ENCODE results near the gene CCDC167. TPM values are rescaled to one million over a fixed set of nuclear protein-coding genes. Genes with fewer than 3 reads are reported as not detected.

The CCDC167 gene
- total RNA-seq, 1 donor from 2014 or later, result 24.8 TPM

DNA sequence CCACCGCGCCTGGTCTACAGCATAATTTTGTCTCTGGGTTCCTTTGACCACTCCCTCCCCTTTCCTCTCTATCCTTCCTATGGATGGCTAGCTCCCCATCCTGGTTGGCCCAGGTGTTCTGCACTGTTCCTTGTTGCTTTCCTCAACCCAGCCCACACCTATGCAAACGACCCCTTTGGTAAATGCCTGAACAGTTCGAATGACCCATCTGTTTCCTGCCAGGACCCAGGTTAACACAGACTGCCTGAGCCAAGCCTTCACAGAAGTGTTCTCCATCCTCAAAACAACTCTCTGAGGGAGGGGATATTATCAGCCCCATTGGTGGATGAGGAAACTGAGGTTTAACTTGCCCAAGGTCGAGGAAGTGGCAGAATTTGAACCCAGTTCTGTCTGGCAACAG, 44.8 kb upstream of the CCDC167 start:
- TF ChIP-seq, protein P1, sequence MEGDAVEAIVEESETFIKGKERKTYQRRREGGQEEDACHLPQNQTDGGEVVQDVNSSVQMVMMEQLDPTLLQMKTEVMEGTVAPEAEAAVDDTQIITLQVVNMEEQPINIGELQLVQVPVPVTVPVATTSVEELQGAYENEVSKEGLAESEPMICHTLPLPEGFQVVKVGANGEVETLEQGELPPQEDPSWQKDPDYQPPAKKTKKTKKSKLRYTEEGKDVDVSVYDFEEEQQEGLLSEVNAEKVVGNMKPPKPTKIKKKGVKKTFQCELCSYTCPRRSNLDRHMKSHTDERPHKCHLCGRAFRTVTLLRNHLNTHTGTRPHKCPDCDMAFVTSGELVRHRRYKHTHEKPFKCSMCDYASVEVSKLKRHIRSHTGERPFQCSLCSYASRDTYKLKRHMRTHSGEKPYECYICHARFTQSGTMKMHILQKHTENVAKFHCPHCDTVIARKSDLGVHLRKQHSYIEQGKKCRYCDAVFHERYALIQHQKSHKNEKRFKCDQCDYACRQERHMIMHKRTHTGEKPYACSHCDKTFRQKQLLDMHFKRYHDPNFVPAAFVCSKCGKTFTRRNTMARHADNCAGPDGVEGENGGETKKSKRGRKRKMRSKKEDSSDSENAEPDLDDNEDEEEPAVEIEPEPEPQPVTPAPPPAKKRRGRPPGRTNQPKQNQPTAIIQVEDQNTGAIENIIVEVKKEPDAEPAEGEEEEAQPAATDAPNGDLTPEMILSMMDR (IDR thresholded peaks at IDR 0.05; ENCODE audit: unreplicated experiment), result no peak
- Mint-ChIP-seq H3K27ac (no peak overlapping the region), H3K4me1 (peaks cover 10% of the 10 kb centered on the region), H3K36me3 (no peaks in the 10 kb centered on the region), H3K9me3 (no peaks in the 10 kb centered on the region), H3K4me3 (no peak overlapping the region), H3K27me3 (ENCODE audit: low read depth) (no peaks in the 10 kb centered on the region)
- DNase-seq (ENCODE audit: low spot score in 2 of 2, unreplicated experiment in 2 of 2), result no peak

DNA sequence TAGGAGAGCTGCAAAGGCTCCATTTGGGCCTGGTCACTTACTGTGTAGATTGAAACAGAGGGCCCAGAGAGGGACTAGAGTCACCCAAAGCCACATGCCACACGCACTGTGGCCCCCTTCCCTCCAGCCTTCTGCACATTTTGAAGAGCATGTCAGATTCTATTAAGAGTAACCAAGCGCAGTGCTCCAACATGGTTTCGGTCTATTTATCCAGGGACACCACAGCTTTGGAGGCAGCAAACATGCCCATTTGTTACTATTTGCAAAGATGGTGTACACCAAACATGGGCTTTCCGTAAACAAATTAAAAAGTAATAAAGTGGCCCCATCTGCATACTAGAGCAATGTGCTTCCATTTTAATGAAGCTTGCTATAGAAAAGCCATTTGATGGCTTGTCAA, 43.7 kb upstream of the CCDC167 start:
- Mint-ChIP-seq H3K36me3 (no peaks in the 10 kb centered on the region), H3K27me3 (ENCODE audit: low read depth) (peaks cover 7% of the 10 kb centered on the region), H3K4me1 (peaks cover 6% of the 10 kb centered on the region), H3K27ac (no peak overlapping the region), H3K4me3 (no peak overlapping the region), H3K9me3 (no peaks in the 10 kb centered on the region)
- no peak for DNase-seq (ENCODE audit: low spot score in 2 of 2, unreplicated experiment in 2 of 2)
- TF ChIP-seq, protein P1 (IDR thresholded peaks at IDR 0.05; ENCODE audit: unreplicated experiment), result no peak

DNA sequence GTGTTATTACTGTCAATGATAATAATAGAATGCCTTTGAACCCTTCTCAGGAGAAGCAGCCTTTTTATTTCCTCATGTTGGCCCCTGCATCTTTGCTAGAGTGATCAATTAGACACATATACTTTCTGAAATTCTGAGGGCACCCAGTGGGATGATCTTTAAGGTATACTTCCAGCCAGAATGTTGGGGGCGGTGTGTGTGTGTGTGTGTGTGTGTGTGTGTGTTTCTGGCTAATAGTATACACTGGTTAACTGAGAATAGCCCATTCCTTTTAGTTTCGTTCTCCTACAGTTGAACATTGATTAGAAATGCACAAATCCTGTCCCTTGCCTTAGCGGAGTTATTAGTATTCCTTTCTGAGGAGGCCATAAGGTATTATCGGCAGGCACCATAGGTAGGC, 41.7 kb upstream of the CCDC167 start:
- no peak overlapping the region for H3K27ac Mint-ChIP-seq
- DNase-seq (ENCODE audit: low spot score in 2 of 2, unreplicated experiment in 2 of 2), result no peak
- H3K4me1 Mint-ChIP-seq, result peaks cover 7% of the 10 kb centered on the region
- TF ChIP-seq, protein P1 (IDR thresholded peaks at IDR 0.05; ENCODE audit: unreplicated experiment), result no peak
- H3K36me3 Mint-ChIP-seq, result no peaks in the 10 kb centered on the region
- H3K27me3 Mint-ChIP-seq (ENCODE audit: low read depth), result peaks cover 27% of the 10 kb centered on the region
- no peak overlapping the region for H3K4me3 Mint-ChIP-seq
- H3K9me3 Mint-ChIP-seq, result no peaks in the 10 kb centered on the region

DNA sequence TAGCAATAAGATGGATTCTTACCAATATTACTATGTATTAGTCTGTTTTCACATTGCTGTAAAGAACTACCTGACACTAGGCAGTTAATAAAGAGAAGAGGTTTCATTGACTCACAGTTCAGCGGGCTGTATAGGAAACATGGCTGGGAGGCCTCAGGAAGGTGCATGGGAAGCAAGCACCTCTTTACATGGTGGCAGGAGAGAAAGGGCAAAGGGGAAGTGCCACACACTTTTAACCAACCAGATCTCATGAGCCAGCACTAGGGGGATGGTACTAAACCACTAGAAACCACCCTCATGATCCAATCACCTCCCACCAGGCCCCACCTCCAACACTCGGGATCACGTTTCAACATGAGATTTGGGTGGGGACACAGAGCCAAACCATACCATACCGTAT, 40.7 kb upstream of the CCDC167 start:
- Mint-ChIP-seq H3K9me3 (no peaks in the 10 kb centered on the region), H3K4me3 (no peak overlapping the region), H3K27ac (no peak overlapping the region), H3K36me3 (no peaks in the 10 kb centered on the region), H3K27me3 (ENCODE audit: low read depth) (peaks cover 37% of the 10 kb centered on the region), H3K4me1 (peaks cover 14% of the 10 kb centered on the region)
- TF ChIP-seq, protein P1 (IDR thresholded peaks at IDR 0.05; ENCODE audit: unreplicated experiment), result no peak
- no peak for DNase-seq (ENCODE audit: low spot score in 2 of 2, unreplicated experiment in 2 of 2)

DNA sequence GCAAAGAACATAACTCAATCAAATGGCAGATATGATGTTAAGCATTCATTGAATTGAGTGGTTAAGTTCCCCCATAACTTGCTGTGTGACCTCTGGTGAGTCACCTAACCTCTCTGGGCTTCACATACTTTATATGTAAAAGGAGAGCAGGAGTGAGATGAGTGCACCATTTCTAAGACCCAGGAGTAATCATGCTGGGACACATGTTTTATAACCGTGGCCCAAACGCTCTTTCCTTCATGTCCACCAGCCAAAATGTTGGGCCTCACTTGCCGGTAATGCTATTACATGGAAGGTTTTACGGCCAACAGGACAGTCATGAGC, 40.3 kb upstream of the CCDC167 start:
- Mint-ChIP-seq H3K4me1 (peaks cover 18% of the 10 kb centered on the region), H3K4me3 (no peak overlapping the region), H3K27ac (no peak overlapping the region), H3K36me3 (no peaks in the 10 kb centered on the region), H3K9me3 (no peaks in the 10 kb centered on the region), H3K27me3 (ENCODE audit: low read depth) (peaks cover 41% of the 10 kb centered on the region)
- TF ChIP-seq, protein P1 (IDR thresholded peaks at IDR 0.05; ENCODE audit: unreplicated experiment), result no peak
- no peak for DNase-seq (ENCODE audit: low spot score in 2 of 2, unreplicated experiment in 2 of 2)
